Osteocyte (in vitro differentiated cells): ENCODE data around the gene TSR2. TPM values are rescaled to one million over a fixed set of nuclear protein-coding genes. Genes with fewer than 3 reads are reported as not detected.

Experiments
- DNase-seq: peaks from one replicate; pipeline ENCODE4 v3.0.0; 2021; ENCODE audit warnings: mixed read lengths; ENCODE audit not compliant: unreplicated experiment; ENCODE audit errors: extremely low spot score
- H3K27ac Mint-ChIP-seq: one replicate; pipeline ENCODE4 v1.8.0; 2021; ENCODE audit warnings: mild to moderate bottlenecking, mixed read lengths; ENCODE audit not compliant: unreplicated experiment
- H3K27me3 Mint-ChIP-seq: one replicate; pipeline ENCODE4 v1.8.0; 2021; ENCODE audit warnings: mixed read lengths; ENCODE audit not compliant: unreplicated experiment
- H3K36me3 Mint-ChIP-seq: one replicate; pipeline ENCODE4 v1.8.0; 2021; ENCODE audit warnings: mixed read lengths; ENCODE audit not compliant: unreplicated experiment
- H3K4me1 Mint-ChIP-seq: one replicate; pipeline ENCODE4 v1.8.0; 2021; ENCODE audit warnings: mixed read lengths; ENCODE audit not compliant: unreplicated experiment
- H3K4me3 Mint-ChIP-seq: one replicate; pipeline ENCODE4 v1.8.0; 2021; ENCODE audit warnings: mild to moderate bottlenecking, moderate library complexity, mixed read lengths; ENCODE audit not compliant: unreplicated experiment
- H3K9me3 Mint-ChIP-seq: one replicate; pipeline ENCODE4 v1.8.0; 2021; ENCODE audit warnings: mixed read lengths; ENCODE audit not compliant: unreplicated experiment
- CTCF ChIP-seq: fragments of 200-600 bp; sonication (generic); IDR thresholded peaks from 2 replicates; pipeline ENCODE4 v1.5.0; 2021; ENCODE audit warnings: antibody characterized with exemption, mild to moderate bottlenecking, moderate library complexity
- long read RNA-seq: library from polyadenylated mRNA; unstranded; transcript quantifications from one replicate; pipeline ENCODE4 v2.0.0, GENCODE V29; 2021
- total RNA-seq: library from RNA; stranded (reverse); gene quantifications from 2 replicates; pipeline ENCODE4 v1.2.1, GENCODE V29; 2021

The TSR2 gene
- 25.2 and 29.1 TPM in 2 replicates for total RNA-seq
- long read RNA-seq, transcript TSR2-201 (5 exons, 1,534 nt): major isoform, 80 of 85 reads
- long read RNA-seq, partial matches to known transcripts: 1 of 85 reads
- long read RNA-seq, other reads (novel, unspliced or antisense): 4 of 85 reads

- H3K4me3 Mint-ChIP-seq: peak within 1 kb of the TSS; percentile 88
- H3K27me3 Mint-ChIP-seq: no peaks in the 10 kb centered on the region
- TF ChIP-seq CTCF: peak; percentile 53
- peak within 1 kb of the TSS; percentile 87 for H3K27ac Mint-ChIP-seq
- peaks cover 13% of the 10 kb centered on the region for H3K9me3 Mint-ChIP-seq
- peak; percentile 90 for DNase-seq
- peaks cover 3% of the 10 kb centered on the region for H3K36me3 Mint-ChIP-seq
- H3K4me1 Mint-ChIP-seq: peaks cover 10% of the 10 kb centered on the region
Observed at GRCh38 chrX:54439960-54440871, at the start of gene TSR2. TSR2 (plus strand) TSS chrX:54440404; CDS start chrX:54440422, 18 bp downstream.

- no peaks in the 10 kb centered on the region for H3K4me1 Mint-ChIP-seq
- no peaks in the 10 kb centered on the region for H3K36me3 Mint-ChIP-seq
- H3K9me3 Mint-ChIP-seq: peaks cover 4% of the 10 kb centered on the region
- DNase-seq: no peak
- no peak for TF ChIP-seq CTCF
- no peaks in the 10 kb centered on the region for H3K27me3 Mint-ChIP-seq
- no peak overlapping the region for H3K4me3 Mint-ChIP-seq
- no peak overlapping the region for H3K27ac Mint-ChIP-seq
Observed at GRCh38 chrX:54397113-54397512, 43.1 kb upstream of the TSR2 start.

GRCh38 chrX:54407266-54407665 lies 32.9 kb upstream of the TSR2 start:
- H3K27me3 Mint-ChIP-seq: no peaks in the 10 kb centered on the region
- H3K9me3 Mint-ChIP-seq: peaks cover 4% of the 10 kb centered on the region

GRCh38 chrX:54411732-54412131 lies 28.5 kb upstream of the TSR2 start:
- H3K4me3 Mint-ChIP-seq: no peak overlapping the region
- H3K36me3 Mint-ChIP-seq: no peaks in the 10 kb centered on the region
- H3K27ac Mint-ChIP-seq: no peak overlapping the region
- no peak for TF ChIP-seq CTCF
- H3K4me1 Mint-ChIP-seq: no peaks in the 10 kb centered on the region
- peaks cover 8% of the 10 kb centered on the region for H3K9me3 Mint-ChIP-seq
- no peaks in the 10 kb centered on the region for H3K27me3 Mint-ChIP-seq
- DNase-seq: no peak

More at GRCh38 chrX:54407266-54407665, 32.9 kb upstream of the TSR2 start:
- DNase-seq: no peak
- Mint-ChIP-seq H3K4me3 (no peak overlapping the region), H3K36me3 (no peaks in the 10 kb centered on the region), H3K27ac (no peak overlapping the region), H3K4me1 (no peaks in the 10 kb centered on the region)
- no peak for TF ChIP-seq CTCF

- no peak for TF ChIP-seq CTCF
- H3K4me1 Mint-ChIP-seq: no peaks in the 10 kb centered on the region
- H3K9me3 Mint-ChIP-seq: peaks cover 13% of the 10 kb centered on the region
- H3K4me3 Mint-ChIP-seq: no peak overlapping the region
- no peaks in the 10 kb centered on the region for H3K27me3 Mint-ChIP-seq
- H3K36me3 Mint-ChIP-seq: no peaks in the 10 kb centered on the region
- no peak overlapping the region for H3K27ac Mint-ChIP-seq
- DNase-seq: no peak
Observed at GRCh38 chrX:54413753-54414152, 26.5 kb upstream of the TSR2 start.
